SJSA1 (cell line): ENCODE measurements around the gene RNF40. TPM values are rescaled to one million over a fixed set of nuclear protein-coding genes. Genes with fewer than 3 reads are reported as not detected.
"Not testable (repeated sequence)": the region's sequence is repeated elsewhere in the genome, so short reads cannot be mapped to it uniquely, and the experiment has no call there.

Experiments
- DNase-seq, 2 experiments: peaks; one replicate each; pipeline ENCODE4 v3.0.0-alpha.2; 2015 to 2020; ENCODE audit warnings: low spot score in 2 of 2, low read depth in 1 of 2
- H3K27ac ChIP-seq: fragments of 250-450 bp; sonication (Bioruptor Pico); 2 replicates; pipeline ENCODE4 v1.5.1; 2020; ENCODE audit warnings: mild to moderate bottlenecking, moderate library complexity
- H3K27me3 ChIP-seq: fragments of 250-450 bp; sonication (Bioruptor Pico); replicated peaks from 2 replicates; pipeline ENCODE4 v1.5.1; 2020; ENCODE audit warnings: mild to moderate bottlenecking, moderate library complexity
- H3K36me3 ChIP-seq: fragments of 250-450 bp; sonication (Bioruptor Pico); 2 replicates; pipeline ENCODE4 v1.5.1; 2020; ENCODE audit warnings: mild to moderate bottlenecking
- H3K4me1 ChIP-seq: fragments of 250-450 bp; sonication (Bioruptor Pico); replicated peaks from 2 replicates; pipeline ENCODE4 v1.6.1; 2021; ENCODE audit warnings: mild to moderate bottlenecking
- H3K4me3 ChIP-seq: fragments of 250-450 bp; sonication (Bioruptor Pico); 2 replicates; pipeline ENCODE4 v1.5.1; 2020; ENCODE audit warnings: mild to moderate bottlenecking
- H3K9me3 ChIP-seq: fragments of 250-450 bp; sonication (Bioruptor Pico); replicated peaks from 2 replicates; pipeline ENCODE4 v1.5.1; 2020; ENCODE audit warnings: mild to moderate bottlenecking
- total RNA-seq: library from RNA; depleted of rRNA; stranded (reverse); fragments of >200 nt; shearing (Covaris generic); gene quantifications from 2 replicates; pipeline ENCODE4 v1.2.3, GENCODE V29; 2014; rRNA removed

Gene RNF40
- total RNA-seq, 1 experiment from 2014 or later: 103 TPM

- no peaks in the 10 kb centered on the region for H3K27me3 ChIP-seq
- peaks cover 2% of the 10 kb centered on the region; the same call in 1 of the 2 replicates for H3K9me3 ChIP-seq
- no peak overlapping the region for H3K27ac ChIP-seq
- DNase-seq: no peak
- H3K4me1 ChIP-seq: no peaks in the 10 kb centered on the region
- H3K36me3 ChIP-seq: no peaks in the 10 kb centered on the region
- H3K4me3 ChIP-seq: no peak overlapping the region
These were observed 58.9 kb downstream of the RNF40 start for GRCh38 chr16:30820952-30821421.

- DNase-seq, H3K4me1 ChIP-seq, H3K9me3 ChIP-seq, H3K27me3 ChIP-seq, H3K36me3 ChIP-seq, H3K4me3 ChIP-seq, H3K27ac ChIP-seq: not testable (repeated sequence)
These were observed 59.3 kb downstream of the RNF40 start for GRCh38 chr16:30821441-30821840.

- H3K27me3 ChIP-seq: no peaks in the 10 kb centered on the region
These were observed 59.8 kb downstream of the RNF40 start for GRCh38 chr16:30821891-30822290.

More at GRCh38 chr16:30821891-30822290, 59.8 kb downstream of the RNF40 start:
- Histone ChIP-seq H3K27ac (no peak overlapping the region), H3K36me3 (no peaks in the 10 kb centered on the region), H3K4me3 (no peak overlapping the region), H3K9me3 (peaks cover 2% of the 10 kb centered on the region; the same call in 1 of the 2 replicates), H3K4me1 (no peaks in the 10 kb centered on the region)
- no peak for DNase-seq

Other genes starting within 250 kb of the RNF40 start
- 35.6 and 41.1 TPM in 2 replicates for gene ZNF768, start 235.8 kb upstream of the RNF40 start, total RNA-seq
- 3.6 and 5.1 TPM in 2 replicates for gene ZNF747, start 227.5 kb upstream of the RNF40 start, total RNA-seq
- 5.8 and 8.1 TPM in 2 replicates for gene ZNF764, start 203.9 kb upstream of the RNF40 start, total RNA-seq
- 6.4 and 7.3 TPM in 2 replicates for gene ZNF688, start 190.6 kb upstream of the RNF40 start, total RNA-seq
- gene ZNF785, start 176.6 kb upstream of the RNF40 start, total RNA-seq: 4.6 and 6.8 TPM in 2 replicates
- 8.1 and 9.8 TPM in 2 replicates for gene ZNF689, start 151.9 kb upstream of the RNF40 start, total RNA-seq
- 6.1 and 8.2 TPM in 2 replicates for gene PRR14, start 111.4 kb upstream of the RNF40 start, total RNA-seq
- gene FBRS, start 103.9 kb upstream of the RNF40 start, total RNA-seq: 7.6 and 13.6 TPM in 2 replicates
- 9.4 and 14.3 TPM in 2 replicates for gene SRCAP, start 63.2 kb upstream of the RNF40 start, total RNA-seq
- 35.3 and 39.0 TPM in 2 replicates for gene PHKG2, start 13.9 kb upstream of the RNF40 start, total RNA-seq
- gene CFAP119, start 260 bp upstream of the RNF40 start, total RNA-seq: 1.1 and 9.5 TPM in 2 replicates
- gene ZNF629, start 24.9 kb downstream of the RNF40 start, total RNA-seq: 13.2 and 19.6 TPM in 2 replicates
- gene BCL7C, start 131.8 kb downstream of the RNF40 start, total RNA-seq: 52.8 and 58.5 TPM in 2 replicates
- 1.3 and 3.5 TPM in 2 replicates for gene CTF1, start 134.3 kb downstream of the RNF40 start, total RNA-seq
- 7.1 and 8.9 TPM in 2 replicates for gene FBXL19, start 161.2 kb downstream of the RNF40 start, total RNA-seq
- 8.7 and 9.1 TPM in 2 replicates for gene ORAI3, start 186.7 kb downstream of the RNF40 start, total RNA-seq
- gene SETD1A, start 195.4 kb downstream of the RNF40 start, total RNA-seq: 0.60 and 2.2 TPM in 2 replicates
- 4.1 and 7.8 TPM in 2 replicates for gene HSD3B7, start 222.9 kb downstream of the RNF40 start, total RNA-seq
- gene STX1B, start 248.3 kb downstream of the RNF40 start, total RNA-seq: 0.05 and 0.06 TPM in 2 replicates